ENCODE results near the gene MDK.

The MDK gene

DNA sequence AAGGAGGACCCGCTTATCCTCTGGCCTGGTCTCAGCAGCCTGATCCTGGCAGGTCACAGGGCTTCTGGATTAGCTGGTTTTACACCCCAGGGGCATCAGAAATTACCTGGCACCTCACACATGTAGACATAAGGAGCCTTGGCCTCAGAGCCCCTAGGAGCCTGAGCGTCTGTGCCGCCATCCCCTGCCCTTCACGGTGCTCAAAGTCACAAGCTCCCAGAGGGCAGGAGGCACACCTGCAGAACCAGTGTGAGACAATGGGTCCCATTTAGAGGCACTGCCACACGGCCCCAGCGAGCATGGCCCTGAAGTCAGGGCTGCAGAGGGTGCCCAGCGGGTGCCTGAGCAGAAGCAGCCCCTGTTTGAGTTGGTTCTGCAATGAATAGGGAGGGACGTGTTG lies 30.3 kb upstream of the MDK start:
- TF ChIP-seq EZH2 (IDR thresholded peaks at IDR 0.05; ENCODE audit: borderline replicate concordance, low read length), result no peak
- TF ChIP-seq, protein P1, sequence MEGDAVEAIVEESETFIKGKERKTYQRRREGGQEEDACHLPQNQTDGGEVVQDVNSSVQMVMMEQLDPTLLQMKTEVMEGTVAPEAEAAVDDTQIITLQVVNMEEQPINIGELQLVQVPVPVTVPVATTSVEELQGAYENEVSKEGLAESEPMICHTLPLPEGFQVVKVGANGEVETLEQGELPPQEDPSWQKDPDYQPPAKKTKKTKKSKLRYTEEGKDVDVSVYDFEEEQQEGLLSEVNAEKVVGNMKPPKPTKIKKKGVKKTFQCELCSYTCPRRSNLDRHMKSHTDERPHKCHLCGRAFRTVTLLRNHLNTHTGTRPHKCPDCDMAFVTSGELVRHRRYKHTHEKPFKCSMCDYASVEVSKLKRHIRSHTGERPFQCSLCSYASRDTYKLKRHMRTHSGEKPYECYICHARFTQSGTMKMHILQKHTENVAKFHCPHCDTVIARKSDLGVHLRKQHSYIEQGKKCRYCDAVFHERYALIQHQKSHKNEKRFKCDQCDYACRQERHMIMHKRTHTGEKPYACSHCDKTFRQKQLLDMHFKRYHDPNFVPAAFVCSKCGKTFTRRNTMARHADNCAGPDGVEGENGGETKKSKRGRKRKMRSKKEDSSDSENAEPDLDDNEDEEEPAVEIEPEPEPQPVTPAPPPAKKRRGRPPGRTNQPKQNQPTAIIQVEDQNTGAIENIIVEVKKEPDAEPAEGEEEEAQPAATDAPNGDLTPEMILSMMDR (IDR thresholded peaks at IDR 0.05; ENCODE audit: low read length), result no peak
- Histone ChIP-seq H3F3A (ENCODE audit: insufficient read depth, low read length) (no peaks in the 10 kb centered on the region), H3K4me3 (ENCODE audit: low read depth, low read length, poor library complexity, severe bottlenecking) (peak overlapping the region; percentile 44), H3K9me2 (ENCODE audit: low read depth, low read length) (no peaks in the 10 kb centered on the region), H3K4me1 (ENCODE audit: insufficient read depth, low read length, severe bottlenecking) (peaks cover 55% of the 10 kb centered on the region), H4K20me1 (ENCODE audit: insufficient read depth, low read length) (no peaks in the 10 kb centered on the region), H3K27me3 (ENCODE audit: insufficient read depth, low read length) (peaks cover 6% of the 10 kb centered on the region; the same call in 1 of the 2 replicates), H3K36me3 (ENCODE audit: insufficient read depth, low read length) (no peaks in the 10 kb centered on the region; the same call in 1 of the 2 replicates), H3K79me2 (ENCODE audit: insufficient read depth, low read length) (no peaks in the 10 kb centered on the region), H3K9me3 (ENCODE audit: low read length) (no peaks in the 10 kb centered on the region), H3K4me2 (ENCODE audit: low read length) (peak overlapping the region; percentile 61), H3K9ac (ENCODE audit: low read length) (peak overlapping the region; percentile 56; the same call in 1 of the 2 replicates), H3K27ac (ENCODE audit: low read depth, low read length, poor library complexity, severe bottlenecking) (peak overlapping the region; percentile 76), H2AFZ (ENCODE audit: low read length) (no peak overlapping the region)

DNA sequence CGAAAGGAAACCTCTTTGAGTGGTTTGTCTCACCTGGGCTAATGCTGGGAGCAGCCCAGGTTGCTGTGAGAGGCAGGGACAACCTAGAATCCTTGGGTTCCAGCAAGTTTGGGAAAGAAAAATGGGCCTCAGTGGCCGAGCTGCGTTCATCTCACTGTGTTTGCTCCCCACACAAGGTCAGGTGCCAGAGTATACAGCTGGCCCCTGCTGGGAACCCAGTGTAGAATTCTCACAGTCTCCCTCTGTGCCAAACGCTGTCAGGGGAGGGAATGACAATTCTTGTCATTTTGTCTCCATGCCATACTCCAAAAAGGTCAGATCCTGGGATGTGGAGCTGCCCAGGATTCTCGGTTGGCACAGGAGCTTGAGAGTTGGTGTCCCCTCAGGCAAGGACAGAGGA lies 29.9 kb upstream of the MDK start:
- Histone ChIP-seq H2AFZ (ENCODE audit: low read length) (no peak overlapping the region), H4K20me1 (ENCODE audit: insufficient read depth, low read length) (no peaks in the 10 kb centered on the region), H3K9me3 (ENCODE audit: low read length) (no peaks in the 10 kb centered on the region), H3K4me3 (ENCODE audit: low read depth, low read length, poor library complexity, severe bottlenecking) (peak overlapping the region; percentile 44), H3K27me3 (ENCODE audit: insufficient read depth, low read length) (peaks cover 2% of the 10 kb centered on the region; the same call in 1 of the 2 replicates), H3K79me2 (ENCODE audit: insufficient read depth, low read length) (no peaks in the 10 kb centered on the region), H3K4me1 (ENCODE audit: insufficient read depth, low read length, severe bottlenecking) (peaks cover 56% of the 10 kb centered on the region), H3K36me3 (ENCODE audit: insufficient read depth, low read length) (no peaks in the 10 kb centered on the region; the same call in 1 of the 2 replicates), H3K9ac (ENCODE audit: low read length) (peak overlapping the region; percentile 56; the same call in 1 of the 2 replicates), H3K27ac (ENCODE audit: low read depth, low read length, poor library complexity, severe bottlenecking) (peak overlapping the region; percentile 76), H3F3A (ENCODE audit: insufficient read depth, low read length) (no peaks in the 10 kb centered on the region), H3K9me2 (ENCODE audit: low read depth, low read length) (no peaks in the 10 kb centered on the region), H3K4me2 (ENCODE audit: low read length) (peak overlapping the region; percentile 61)
- TF ChIP-seq, protein P1 (IDR thresholded peaks at IDR 0.05; ENCODE audit: low read length), result no peak
- no peak for TF ChIP-seq EZH2 (IDR thresholded peaks at IDR 0.05; ENCODE audit: borderline replicate concordance, low read length)

DNA sequence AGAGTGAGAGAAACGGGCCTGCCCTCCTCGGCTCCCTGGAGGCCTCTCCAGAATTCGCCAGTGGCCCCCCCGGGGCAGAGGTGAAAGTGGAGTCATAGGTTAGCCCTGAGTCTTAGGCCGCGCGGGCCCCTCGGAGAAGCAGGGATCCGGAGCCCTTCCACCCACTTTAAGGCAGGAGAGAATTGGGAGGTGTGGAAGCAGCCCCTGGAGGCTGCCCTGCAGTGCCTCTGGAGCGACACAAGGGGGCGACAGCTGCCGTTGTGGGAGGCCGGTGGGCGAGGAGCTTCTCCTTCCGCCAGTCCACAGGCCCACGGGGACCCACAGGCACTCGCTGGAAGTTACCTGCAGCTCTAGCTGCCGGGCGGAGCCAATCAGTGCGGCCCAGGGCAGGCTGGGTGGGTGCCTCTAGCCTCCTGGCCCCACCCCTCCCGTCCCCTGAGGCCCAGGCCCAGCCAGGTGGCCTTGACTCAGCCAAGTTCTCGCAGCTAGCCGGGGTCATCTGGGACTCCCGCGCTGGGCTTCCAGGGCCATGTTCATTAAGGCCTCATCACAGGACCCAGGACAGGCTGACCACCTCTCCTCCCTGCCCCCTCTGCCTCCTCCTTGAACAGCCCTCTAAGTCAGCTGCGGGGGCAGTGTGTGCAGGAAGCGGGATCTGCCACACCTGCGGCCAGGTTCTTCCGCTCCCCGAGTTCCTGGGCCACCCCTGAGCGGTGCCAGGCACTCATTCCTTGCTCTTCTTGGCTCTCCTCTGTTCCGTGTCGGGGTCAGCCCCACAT lies 29.2 kb upstream of the MDK start:
- Histone ChIP-seq H3F3A (ENCODE audit: insufficient read depth, low read length) (no peaks in the 10 kb centered on the region), H3K9me2 (ENCODE audit: low read depth, low read length) (no peaks in the 10 kb centered on the region), H3K4me1 (ENCODE audit: insufficient read depth, low read length, severe bottlenecking) (peaks cover 58% of the 10 kb centered on the region), H3K9me3 (ENCODE audit: low read length) (no peaks in the 10 kb centered on the region), H3K27ac (ENCODE audit: low read depth, low read length, poor library complexity, severe bottlenecking) (peak overlapping the region; percentile 76), H3K36me3 (ENCODE audit: insufficient read depth, low read length) (no peaks in the 10 kb centered on the region; the same call in 1 of the 2 replicates), H3K79me2 (ENCODE audit: insufficient read depth, low read length) (no peaks in the 10 kb centered on the region), H3K27me3 (ENCODE audit: insufficient read depth, low read length) (no peaks in the 10 kb centered on the region), H4K20me1 (ENCODE audit: insufficient read depth, low read length) (no peaks in the 10 kb centered on the region), H3K9ac (ENCODE audit: low read length) (peak overlapping the region; percentile 56; the same call in 1 of the 2 replicates), H3K4me2 (ENCODE audit: low read length) (peak overlapping the region; percentile 61), H3K4me3 (ENCODE audit: low read depth, low read length, poor library complexity, severe bottlenecking) (peak overlapping the region; percentile 44), H2AFZ (ENCODE audit: low read length) (no peak overlapping the region)
- TF ChIP-seq, protein P1 (IDR thresholded peaks at IDR 0.05; ENCODE audit: low read length), result peak; percentile 98
- no peak for TF ChIP-seq EZH2 (IDR thresholded peaks at IDR 0.05; ENCODE audit: borderline replicate concordance, low read length)
